Measurements from ENCODE around the gene GPC4.
"Not testable (repeated sequence)": the region's sequence is repeated elsewhere in the genome, so short reads cannot be mapped to it uniquely, and the experiment has no call there.

Gene GPC4

DNA sequence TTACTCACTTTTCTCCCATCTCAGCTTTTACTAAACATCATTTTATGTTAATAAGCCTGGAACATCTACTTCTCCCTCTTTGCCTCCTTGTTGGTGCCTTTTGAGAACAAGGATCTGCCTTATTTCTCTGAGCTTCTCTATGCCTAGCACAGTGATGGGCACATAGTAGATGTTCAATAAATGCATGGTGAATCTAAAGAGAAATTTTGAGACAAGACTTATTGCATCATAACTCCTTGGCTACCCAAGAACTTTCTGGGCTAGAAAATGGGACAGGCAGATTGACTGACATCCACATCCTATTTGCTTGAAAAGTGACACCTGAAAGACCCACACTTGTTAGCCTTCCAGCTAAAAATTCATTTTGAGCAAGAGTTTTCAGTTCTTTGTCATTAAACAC lies 109.9 kb downstream of the GPC4 start:
- no peak for DNase-seq (ENCODE audit: low read depth)

DNA sequence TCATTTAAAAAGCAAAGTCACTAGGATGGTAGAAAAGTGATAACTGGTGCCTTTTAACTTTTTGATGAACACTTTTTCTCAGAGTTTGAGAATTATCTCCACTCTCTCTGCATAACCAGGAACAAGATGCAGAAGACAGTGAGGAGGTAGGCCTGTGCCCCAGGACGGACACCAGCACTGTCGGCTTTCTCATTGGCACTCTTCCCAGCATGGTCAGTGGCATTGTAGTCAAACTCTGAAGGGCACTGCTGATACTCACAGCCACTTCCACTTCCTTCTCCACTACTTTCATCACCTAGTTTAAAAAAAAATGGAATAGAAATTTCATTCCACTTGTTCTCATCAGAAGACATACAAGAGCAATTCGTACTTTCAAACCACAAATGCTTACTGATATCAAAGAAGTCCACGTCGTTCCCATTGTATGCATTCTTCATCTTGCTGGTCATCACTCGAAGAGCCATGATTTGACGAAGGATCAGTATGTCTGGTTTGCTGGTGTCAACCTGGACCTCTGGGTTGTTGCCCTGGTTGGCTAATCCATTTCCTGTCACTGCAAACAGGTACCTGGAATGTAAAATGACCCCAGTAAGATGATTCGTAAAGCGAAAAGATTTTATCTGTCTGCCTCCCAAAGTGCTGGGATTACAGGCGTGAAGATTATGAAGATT lies 112.4 kb downstream of the GPC4 start:
- DNase-seq (ENCODE audit: low read depth), result peak; percentile 12

DNA sequence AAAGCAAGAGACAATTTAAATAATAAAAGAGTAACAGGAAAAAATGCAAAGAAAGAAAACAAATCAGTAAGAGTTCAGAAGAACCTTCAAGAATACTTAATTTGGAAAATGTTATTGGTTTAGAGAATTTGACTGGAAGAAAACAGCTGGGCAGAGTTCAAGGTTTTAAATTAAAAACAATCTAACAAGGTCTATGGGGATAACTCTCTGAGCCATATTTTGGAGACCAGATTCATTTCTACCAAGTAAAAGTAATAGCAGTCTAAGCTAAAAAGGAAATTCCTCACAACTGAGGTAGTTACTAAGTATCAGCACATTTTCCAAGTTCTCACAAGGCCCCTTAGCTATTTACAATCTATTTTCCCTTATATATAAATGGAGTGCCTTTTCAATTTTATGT lies 114.7 kb downstream of the GPC4 start:
- DNase-seq (ENCODE audit: low read depth), result no peak

DNA sequence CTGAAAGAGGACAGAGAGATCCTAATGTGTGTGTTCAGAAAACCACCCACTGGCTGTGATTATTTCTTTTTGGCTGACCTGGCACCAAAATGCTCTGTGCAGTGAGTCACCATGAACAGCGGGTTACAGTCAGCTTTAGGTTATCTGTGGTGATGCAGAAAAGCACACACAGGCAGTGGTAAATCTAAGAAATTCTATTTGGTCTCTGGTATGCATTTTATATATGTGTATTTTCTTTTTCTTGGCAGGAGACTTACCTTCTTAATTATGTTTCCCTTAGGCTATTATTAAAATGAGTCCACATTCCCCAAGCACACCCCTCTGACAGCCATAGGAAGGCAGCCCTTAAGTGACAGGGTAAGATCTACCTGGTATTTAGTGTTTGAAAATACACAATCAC lies 118.0 kb downstream of the GPC4 start:
- peak; percentile 67 for DNase-seq (ENCODE audit: low read depth)

DNA sequence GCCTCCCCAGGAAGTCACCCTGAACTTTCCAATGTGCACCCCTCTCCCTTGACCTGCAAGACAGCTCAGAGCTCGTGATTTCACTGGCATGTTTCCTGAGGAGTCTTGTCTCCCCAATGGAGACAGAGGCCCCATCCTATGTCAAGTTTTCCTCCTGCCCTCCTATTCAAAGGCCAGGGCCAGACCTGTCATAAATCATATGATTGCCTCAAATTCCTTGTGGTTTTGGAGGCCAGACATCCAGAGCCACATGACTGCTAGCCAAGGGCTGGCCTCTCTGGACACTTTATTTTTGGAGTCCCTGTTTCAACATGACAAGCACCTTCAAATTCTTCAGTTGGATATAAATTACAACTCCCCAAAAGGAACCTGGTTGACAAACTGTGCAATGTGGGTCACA lies 121.2 kb downstream of the GPC4 start:
- peak; percentile 5 for DNase-seq (ENCODE audit: low read depth)

DNA sequence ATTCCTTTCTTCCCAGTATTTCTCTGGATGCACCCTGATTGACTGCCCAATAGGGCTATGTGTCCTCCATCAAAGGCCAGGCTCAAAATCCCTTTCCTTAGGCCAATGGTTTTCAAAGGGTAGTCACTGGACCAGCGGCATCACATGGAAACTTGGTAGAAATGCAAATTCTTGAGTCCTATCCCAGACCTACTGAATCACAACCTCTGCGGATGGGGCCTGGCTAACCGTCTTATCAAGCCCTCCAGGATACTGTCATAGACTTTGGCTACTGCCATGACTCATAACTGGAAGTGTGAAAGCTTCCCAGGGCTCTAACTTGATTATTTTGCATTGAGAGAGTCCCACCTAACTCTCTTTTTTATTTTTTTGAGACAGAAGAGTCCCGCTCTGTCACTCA lies 125.2 kb downstream of the GPC4 start:
- DNase-seq (ENCODE audit: low read depth), result peak; percentile 34

DNA sequence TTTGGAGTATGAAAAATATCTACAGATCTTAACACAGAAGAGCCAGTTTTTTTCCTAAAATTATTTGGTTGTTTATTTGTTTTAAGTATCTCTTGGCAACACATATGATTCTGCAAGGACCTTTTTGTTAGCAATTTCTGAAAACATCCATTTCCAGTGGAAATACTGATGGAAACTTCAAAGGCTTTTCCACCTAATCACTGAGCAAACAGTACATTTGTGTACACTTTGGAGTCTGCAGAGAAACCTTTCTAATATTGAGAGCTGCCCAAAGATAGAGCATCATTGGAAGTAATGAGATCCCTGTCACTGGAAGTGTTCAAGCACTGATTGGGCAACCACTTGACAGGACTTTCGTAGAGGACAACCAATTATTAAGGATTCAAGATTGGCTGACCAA lies 127.4 kb downstream of the GPC4 start:
- no peak for DNase-seq (ENCODE audit: low read depth)

DNA sequence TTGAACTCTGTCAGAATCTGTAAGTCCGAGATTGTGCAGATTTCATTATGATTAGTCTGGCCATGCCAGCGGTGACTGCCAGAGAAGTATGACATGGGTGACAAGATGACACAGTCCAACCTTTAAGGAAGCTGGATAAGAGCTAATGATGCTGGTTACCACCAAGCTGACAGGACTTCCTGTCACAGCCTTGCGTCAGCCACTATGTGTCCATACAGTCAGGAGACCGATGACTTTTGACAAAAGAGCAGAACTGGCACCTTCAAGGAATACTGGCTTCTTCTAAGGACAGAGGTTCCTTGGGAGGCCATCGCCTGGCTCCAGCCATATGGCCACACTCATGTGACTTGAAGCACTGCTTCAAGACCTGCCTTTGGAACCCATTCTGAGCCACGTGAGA lies 129.9 kb downstream of the GPC4 start:
- DNase-seq (ENCODE audit: low read depth), result no peak

DNA sequence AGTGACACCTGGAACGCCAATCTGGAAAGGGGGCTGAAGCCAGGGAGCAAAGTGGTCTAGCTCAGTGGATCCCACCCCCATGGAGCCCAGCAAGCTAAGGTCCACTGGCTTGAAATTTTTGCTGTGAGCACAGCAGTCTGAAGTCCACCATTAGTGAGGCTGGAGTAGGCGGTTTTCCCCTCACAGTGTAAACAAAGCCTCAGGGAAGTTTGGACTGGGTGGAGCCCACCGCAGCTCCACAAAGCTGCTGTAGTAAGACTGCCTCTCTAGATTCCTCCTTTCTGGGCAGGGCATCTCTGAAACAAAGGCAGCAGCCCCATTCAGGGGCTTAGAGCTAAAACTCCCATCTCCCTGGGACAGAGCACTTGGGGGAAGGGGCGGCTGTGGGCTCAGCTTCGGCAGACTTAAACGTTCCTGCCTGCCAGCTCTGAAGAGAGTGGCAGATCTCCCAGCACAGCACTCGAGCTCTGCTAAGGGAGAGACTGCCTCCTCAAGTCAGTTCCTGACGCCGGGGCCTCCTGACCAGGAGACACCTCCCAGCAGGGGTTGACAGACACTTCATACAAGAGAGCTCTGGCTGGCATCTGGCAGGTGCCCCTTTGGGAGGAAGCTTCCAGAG lies 136.1 kb downstream of the GPC4 start:
- not testable (repeated sequence) for DNase-seq (ENCODE audit: low read depth)

DNA sequence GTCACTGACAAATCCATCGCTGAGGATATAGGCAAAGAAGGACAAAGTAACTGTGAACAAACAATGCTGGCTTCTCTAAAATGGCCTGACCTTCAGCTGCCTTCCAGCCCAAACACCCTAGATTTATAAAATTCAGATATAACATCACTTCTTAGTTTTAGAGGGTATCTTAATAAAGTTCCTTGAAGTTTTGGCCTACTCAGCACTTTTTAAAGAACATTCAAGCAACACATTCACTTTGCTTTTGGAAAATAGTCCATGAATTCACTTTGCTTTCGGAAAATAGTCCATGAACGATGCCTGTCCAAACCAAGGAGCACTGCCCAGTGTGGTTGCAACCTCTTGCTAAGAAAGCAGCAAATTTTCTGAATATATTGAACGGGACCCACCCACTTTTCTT lies 142.1 kb downstream of the GPC4 start:
- DNase-seq (ENCODE audit: low read depth), result no peak

DNA sequence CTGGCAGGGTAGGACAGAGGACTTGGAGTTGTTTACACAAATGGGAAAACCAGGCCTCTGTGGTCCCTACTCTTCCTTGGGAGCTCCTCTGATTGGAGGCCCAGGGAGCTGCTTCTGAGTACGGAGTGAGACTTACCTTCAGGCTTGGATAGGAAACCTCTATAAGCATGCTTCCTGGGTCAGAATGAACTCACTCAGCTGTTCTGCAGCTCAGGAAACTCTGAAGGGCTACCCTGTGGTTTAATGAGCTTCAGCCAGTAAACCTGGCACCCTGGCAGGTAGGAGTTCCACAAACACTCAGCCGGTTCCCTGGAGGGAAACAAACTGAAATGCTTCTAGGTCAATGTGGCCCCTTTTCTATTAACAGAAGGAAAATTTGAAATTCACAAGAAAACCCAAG lies 146.1 kb downstream of the GPC4 start:
- no peak for DNase-seq (ENCODE audit: low read depth)

DNA sequence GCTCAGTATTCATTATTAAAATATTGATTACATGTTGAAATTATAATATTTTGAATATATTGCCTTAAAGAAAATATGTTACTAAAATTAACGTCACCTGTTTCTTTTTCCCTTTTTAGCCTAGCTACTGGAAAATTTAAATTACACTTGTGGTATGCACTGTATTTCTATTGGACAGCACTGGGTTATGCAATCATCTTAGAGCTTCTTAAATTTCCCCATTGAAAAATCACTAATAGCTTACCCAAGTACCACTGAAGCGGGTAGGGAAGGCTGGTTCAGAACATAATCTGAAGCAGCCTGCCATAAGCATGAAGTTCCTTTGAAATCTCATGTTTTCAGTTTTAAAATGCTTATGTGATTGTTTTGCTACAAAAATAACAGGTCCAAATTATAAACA lies 147.7 kb downstream of the GPC4 start:
- DNase-seq (ENCODE audit: low read depth), result no peak

DNA sequence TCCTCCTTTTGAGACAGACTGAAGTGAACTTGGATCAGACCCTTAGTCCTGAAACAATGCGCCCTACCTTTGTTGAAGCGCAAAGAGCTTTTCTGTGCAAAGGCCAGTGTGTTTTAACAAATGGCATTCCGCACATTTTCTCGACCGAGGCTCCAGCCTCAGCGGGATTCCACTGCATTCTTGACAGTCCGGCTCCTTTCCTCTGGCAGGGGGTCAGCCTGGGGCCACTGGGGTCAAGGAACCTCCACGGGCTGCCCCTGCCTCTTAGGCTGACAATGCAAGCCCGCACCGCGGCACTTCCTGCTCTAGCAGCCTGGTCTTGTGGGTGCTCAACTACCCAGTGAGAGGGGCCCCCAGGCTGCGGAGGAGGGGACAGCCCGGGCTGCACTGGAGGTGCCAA lies 150.0 kb downstream of the GPC4 start:
- DNase-seq (ENCODE audit: low read depth), result no peak

DNA sequence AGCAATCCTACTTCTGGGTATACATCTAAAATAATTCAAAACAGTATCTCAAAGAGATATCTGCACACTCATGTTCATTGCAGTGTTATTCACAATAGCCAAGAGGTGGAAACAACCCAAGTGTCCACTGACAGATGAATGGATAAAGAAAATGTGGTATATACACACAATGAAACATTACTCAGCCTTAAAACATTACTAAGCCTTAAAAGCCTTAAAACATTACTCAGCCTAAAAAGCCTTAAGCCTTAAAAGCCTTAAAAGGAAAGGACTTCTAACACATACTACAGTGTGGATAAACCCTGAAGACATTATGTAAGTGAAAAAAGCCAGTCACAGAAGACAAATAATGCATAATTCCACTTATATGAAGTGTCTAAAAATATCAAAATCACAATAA lies 156.8 kb downstream of the GPC4 start:
- peak; percentile 24 for DNase-seq (ENCODE audit: low read depth)

DNA sequence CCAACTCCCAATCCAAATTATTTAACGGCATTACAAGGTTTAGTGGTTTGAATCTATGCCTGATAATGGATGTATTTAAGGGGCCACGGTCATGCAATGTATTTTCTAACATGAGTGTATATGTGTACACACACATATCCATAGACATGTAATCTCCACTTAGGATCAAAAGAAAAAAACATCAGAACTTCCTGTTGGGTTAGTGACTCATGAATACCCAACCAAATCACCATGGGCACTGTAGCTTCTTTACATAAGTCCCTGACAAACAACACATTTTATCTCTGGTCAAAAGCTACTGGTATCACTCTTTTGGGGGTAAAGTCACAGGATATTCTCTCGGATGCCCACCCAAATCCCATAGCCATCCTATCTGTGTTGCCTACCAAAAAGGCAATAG lies 160.6 kb downstream of the GPC4 start:
- peak; percentile 41 for DNase-seq (ENCODE audit: low read depth)

DNA sequence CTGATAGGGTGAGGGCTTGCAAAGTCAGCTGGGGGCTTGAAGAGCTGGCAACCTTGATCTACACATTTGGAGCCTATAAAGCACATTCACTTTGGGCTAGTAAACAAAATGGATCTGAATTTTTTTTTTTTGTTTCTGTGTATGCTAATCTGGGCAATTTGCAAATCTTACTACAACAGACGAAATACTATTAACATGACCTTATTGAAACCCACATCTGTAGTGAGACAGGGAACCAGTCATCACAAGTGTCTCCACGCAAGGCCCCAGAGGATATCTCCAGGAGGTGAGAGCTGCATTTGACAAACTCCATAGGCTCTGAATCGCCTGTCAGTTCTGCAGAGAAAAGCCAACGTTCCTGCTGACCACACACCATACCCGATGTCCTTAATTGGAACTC lies 164.1 kb downstream of the GPC4 start:
- no peak for DNase-seq (ENCODE audit: low read depth)

DNA sequence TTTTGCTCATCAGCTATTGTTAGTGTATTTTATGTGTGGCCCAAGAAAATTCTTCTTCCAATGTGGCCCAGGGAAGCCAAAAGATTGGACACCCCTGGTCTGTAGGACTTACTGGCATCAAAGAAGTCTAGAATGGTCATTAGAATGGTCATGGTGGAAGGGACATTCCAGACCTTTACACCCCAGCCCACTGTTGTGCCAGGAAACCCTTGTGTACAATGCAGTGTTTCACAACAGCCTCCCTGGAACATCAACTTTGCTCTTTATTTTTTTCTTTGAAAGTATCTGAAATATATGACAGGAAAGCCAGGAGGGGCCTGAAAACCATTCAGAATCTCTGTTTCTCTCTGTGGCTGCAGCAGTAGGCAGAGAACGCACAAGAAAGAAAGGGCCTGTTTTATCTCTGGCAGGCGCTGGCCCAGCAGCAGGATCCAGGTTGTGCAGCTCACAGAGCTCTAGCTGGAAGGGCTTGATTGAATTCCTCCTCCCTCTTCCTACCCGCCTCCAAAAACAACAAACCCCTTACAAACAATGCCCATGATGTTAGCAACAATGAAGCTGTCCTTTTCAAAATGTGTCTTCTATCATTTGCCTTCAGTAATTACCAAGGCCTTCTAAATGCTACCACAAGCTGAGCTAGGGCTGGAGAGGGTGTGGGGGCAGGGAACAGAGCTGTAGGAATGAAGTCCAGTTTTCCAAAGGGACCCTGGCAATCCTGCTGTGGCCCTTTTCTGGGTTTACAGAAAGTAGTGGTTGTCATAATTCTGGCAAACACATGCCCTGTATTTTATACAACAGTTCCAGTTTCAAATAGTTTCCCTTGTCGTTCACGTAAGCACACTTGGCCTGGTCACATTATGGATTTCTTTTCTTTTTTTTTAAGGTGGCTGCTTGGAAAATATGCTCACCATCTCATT lies 164.8 kb downstream of the GPC4 start:
- DNase-seq (ENCODE audit: low read depth), result no peak
